HG03066 (cell line): ENCODE measurements around the gene TROAP.
"Not testable (repeated sequence)": the region's sequence is repeated elsewhere in the genome, so short reads cannot be mapped to it uniquely, and the experiment has no call there.

Source experiments
- ATAC-seq: cut with Tn5 transposase; IDR thresholded peaks from one replicate; pipeline ENCODE4 v1.9.1; 2021; ENCODE audit warnings: low read depth; ENCODE audit not compliant: unreplicated experiment

Gene TROAP, protein sequence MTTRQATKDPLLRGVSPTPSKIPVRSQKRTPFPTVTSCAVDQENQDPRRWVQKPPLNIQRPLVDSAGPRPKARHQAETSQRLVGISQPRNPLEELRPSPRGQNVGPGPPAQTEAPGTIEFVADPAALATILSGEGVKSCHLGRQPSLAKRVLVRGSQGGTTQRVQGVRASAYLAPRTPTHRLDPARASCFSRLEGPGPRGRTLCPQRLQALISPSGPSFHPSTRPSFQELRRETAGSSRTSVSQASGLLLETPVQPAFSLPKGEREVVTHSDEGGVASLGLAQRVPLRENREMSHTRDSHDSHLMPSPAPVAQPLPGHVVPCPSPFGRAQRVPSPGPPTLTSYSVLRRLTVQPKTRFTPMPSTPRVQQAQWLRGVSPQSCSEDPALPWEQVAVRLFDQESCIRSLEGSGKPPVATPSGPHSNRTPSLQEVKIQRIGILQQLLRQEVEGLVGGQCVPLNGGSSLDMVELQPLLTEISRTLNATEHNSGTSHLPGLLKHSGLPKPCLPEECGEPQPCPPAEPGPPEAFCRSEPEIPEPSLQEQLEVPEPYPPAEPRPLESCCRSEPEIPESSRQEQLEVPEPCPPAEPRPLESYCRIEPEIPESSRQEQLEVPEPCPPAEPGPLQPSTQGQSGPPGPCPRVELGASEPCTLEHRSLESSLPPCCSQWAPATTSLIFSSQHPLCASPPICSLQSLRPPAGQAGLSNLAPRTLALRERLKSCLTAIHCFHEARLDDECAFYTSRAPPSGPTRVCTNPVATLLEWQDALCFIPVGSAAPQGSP

DNA sequence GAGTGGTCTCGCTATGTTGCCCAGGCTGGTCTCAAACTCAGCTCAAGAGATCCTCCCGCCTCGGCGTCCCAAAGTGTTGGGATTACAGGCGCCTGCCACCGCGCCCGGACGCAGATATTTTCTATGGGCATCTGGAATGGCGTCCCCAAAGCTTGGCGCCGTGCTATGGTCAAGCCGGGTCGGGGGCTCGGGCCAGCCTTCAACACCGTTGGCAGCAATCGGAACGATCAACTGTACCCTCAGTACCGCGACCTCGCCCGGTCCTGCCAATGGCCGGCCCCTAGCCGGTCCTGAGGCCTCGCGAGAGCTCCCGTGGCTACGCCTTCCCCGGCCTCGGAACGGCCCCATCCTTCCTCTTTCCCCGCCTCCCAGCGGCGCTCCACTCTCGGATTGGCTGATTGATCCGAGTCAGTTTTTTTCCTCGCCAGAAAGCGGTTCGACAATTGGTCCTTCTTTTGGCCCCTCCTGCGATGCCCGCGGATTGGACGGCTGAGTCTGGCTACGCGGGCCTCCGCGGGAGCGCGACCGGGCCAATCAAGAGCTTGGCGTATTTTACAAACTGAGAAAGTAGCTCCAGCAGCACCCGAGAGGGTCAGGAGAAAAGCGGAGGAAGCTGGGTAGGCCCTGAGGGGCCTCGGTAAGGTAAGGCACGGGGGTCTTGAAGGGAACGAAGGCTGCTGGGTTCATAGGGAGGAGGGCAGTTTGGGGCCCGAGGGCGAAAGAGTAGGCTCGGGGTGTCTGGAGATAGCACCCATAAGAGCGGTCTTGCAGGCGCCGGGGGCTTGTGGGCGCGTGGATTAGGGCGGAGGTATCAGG, at the start of gene TROAP:
TSS of gene TROAP (plus strand) at position 548 of the 816 bp plus-strand sequence. CDS start 354 bp downstream, outside the sequence.
- peak; percentile 98 for ATAC-seq

GRCh38 chr12:49273726-49274395, 49.2 kb upstream of the TROAP start:
- ATAC-seq: no peak

- ATAC-seq: no peak
Measured at GRCh38 chr12:49274396-49275069, 48.5 kb upstream of the TROAP start.

- no peak for ATAC-seq
Measured at GRCh38 chr12:49276304-49277290, 46.5 kb upstream of the TROAP start.

DNA sequence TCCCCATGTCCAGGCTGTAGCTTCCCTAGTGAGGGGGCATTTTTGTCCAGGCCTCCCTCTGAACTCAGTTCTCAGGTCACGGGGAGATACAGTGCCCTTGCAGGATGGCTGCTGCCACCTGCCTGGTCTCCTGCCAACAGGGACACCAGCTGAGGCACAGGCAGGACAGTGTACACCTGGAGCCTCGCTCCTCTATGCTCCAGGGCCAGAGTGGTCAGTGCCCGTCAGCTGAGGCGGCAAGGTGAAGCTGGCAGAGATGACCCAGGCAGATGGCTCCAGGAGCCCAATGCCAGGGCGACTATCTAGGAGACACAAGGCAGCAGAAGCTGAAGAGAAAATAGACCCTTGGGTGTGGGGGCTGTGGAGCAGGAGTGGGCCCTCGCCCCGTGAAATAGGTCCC, 45.6 kb upstream of the TROAP start:
- ATAC-seq: no peak

- ATAC-seq: no peak
Measured at GRCh38 chr12:49279706-49280159, 43.3 kb upstream of the TROAP start.

GRCh38 chr12:49280545-49280944, 42.5 kb upstream of the TROAP start:
- ATAC-seq: not testable (repeated sequence)

- ATAC-seq: no peak
Measured at GRCh38 chr12:49282302-49282701, 40.8 kb upstream of the TROAP start.

GRCh38 chr12:49282740-49283375, 40.2 kb upstream of the TROAP start:
- ATAC-seq: not testable (repeated sequence)

DNA sequence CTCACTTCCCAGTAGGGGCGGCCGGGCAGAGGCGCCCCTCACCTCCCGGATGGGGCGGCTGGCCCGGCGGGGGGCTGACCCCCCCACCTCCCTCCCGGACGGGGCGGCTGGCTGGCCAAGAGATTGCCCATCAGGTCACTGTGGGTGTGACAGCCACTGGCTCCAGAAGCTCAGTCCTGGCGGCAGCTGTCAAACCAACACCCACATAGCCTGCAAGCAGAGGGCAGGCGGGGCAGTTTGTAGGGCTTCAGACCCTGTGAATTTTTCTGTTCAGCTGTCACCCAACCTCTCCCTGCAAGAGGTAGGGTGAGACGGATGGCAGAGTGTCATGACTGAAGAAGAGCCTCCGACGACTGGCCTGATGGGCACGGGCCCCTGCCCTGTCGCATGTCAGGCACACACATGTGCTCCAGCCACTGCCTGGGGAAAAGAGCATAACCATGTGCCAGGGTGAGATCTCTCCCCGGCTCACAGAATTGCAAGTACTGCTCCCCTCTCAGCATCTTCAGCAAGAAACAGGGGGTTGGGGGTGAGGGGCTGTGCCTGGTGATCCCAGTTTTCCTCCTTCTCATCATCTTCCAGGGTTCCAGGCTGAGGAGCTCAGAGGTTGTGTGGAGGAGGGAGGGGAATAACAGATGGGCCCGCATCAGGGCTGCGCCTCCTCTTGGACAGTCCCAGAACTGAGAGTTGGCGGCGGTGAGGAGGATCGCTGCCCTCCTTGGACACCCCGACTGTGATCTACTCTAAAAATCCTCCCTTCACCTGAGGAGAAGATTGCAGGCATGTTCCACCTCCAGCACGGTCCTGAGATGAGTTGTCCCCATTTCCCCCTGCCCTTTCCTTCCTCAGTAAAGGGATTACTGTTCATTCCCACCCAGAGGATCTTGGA, 39.3 kb upstream of the TROAP start:
- no peak for ATAC-seq

DNA sequence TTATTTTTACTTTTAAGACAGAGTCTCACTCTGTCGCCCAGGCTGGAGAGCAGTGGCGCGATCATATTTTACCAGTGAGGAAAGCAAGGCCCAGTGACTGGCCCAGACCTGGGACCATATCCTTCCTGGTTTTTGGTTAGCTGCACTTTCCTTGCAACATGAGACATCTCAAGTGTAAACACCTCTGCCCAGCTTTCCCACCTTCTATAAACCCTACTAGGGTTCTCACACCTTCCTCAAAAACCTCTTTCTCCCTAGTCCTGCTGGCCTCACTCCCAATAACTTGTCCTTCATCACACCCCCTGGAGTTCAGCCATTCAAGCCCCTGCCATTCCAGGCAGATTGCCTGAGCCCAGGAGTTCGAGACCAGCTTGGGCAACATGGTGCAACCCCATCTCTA, 38.4 kb upstream of the TROAP start:
- no peak for ATAC-seq

GRCh38 chr12:49287876-49288275, 35.2 kb upstream of the TROAP start:
- ATAC-seq: no peak

DNA sequence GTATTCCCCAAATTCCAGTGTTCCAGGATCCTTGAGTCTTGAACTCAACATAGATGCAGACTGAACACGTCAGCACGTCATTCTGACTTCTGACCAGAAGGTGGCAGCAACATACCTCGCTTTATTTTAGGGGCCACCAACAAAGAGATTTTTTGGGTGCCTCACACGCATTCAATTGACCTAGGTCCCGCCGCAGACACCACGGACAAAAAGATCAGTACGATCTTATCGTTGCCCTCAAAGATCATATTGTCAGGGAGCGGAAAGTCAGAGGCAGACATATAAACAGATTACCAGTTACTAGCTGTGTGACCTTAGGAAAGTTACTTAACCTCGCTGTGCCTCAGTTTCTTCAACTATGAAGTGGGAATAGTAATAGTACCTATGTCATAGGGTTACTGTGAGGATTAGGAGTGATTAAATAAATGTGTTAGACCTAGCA, 34.6 kb upstream of the TROAP start:
- ATAC-seq: no peak

DNA sequence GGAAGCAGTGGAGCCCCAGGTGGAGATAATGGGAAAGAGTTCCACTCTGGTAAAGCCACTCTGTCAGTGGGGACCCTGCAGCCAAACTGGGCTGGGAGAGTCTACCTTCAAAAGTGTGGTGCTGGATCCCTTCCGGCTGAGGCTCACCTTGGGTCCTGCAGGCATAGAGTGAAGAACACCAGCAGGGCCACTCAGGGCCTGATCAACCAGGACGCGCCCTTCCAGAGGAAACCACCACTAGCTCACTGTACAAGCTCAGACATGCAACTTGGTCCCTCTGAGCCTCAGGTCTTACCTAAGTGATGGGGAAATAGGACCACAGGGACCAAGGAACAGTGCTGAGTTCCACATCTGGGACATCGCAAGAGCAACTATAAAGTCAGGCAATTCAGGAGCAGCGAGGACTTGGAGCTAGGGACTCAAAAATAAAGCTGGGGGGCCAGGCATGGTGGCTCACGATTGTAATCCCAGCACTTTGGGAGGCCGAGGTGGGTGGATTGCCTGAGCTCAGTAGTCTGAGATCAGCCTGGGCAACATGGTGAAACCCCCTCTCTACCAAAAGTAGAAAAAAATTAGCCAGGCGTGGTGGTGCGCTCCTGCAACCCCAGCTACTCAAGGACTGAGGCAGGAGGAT, 34.0 kb upstream of the TROAP start:
- no peak for ATAC-seq

GRCh38 chr12:49292729-49293055, 30.4 kb upstream of the TROAP start:
- ATAC-seq: no peak

DNA sequence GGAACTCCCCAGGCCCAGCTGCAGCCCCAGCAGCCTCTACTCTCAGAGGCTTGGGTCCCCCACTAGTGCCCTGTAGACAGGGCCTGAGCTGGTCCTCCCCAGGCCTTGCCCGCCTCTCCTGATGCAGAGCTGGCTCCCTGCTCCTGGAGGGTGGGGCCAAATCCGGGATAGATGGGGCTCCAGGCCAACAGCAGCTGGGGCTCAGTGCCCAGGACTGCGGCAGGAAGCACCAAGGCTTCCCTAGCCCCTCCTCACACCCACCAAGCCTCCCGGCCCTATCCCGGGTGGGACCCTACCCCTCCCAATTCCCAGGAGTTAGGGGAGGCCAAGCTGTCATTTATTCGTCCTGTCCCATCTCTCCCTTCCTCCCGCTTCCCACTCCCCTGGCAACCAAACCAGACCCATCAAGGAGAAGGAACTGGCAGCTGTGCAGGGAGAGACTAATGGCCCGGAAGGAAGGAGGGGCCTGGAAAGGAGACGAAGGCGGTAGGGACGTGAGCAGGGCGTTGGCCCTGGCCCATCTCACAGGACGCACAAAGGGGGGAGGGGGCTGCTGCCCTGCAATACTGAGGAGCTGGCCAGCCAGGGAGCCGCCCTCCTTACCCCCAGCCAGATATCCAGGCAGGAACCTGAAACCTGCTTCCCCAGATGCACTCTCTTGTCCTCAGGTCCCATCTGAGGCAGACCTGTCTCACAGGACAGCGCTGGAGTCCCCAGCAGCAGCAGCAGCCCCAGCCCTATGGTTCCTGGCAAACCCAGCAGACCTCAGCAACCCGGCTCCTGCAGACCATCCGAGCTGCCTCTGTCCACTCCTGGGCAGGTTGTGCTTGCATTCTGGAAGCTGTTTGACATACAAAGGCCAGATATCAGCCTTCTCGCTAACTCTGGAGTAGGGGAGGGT, 29.7 kb upstream of the TROAP start:
- ATAC-seq: no peak
